GM12892 (cell line): Measurements from ENCODE around the gene HAGHL.

Experiments used
- POLR2A ChIP-seq: IDR thresholded peaks from 2 replicates; pipeline ENCODE4 v1.6.1; 2011; ENCODE audit warnings: low read depth, low read length, control low read depth
- POLR2AphosphoS5 ChIP-seq: IDR thresholded peaks from 2 replicates; pipeline ENCODE4 v1.6.1; 2011; ENCODE audit warnings: low read depth, low read length, control low read depth

GRCh38 chr16:775236-775796 is 48.4 kb downstream of the HAGHL start:
- TF ChIP-seq POLR2AphosphoS5, result no peak
- TF ChIP-seq POLR2A, result no peak
